HEK293 (cell line): ENCODE measurements around the gene HMGA1.
A peak's percentile ranks its signal among the peaks of the same experiment; 100 is the strongest.

Experiments
- CTCF ChIA-PET: fragments of 350-600 bp; formaldehyde crosslinking; extraction: SDS; loops from one replicate; lab custom pipeline; 2021; ENCODE audit warnings: antibody characterized with exemption; lab: Yijun Ruan, JAX
- POLR2A ChIA-PET: fragments of 300-600 bp; formaldehyde crosslinking; extraction: SDS; loops from one replicate; lab custom pipeline; 2020; ENCODE audit warnings: antibody characterized with exemption, inconsistent platforms; lab: Yijun Ruan, JAX
- H3K27ac ChIP-seq: fragments of 200-500 bp; sonication (Bioruptor generic); 2 replicates; pipeline ENCODE4 v1.5.1; 2014; ENCODE audit warnings: low read depth, low read length, control low read depth, inconsistent platforms; ENCODE audit errors: extremely low read depth
- H3K36me3 ChIP-seq, 2 experiments: fragments of 200-500 bp in 1 of 2; sonication (Bioruptor generic) in 1 of 2; 1 replicate in 1 of 2; 2 replicates in 1 of 2; pipeline ENCODE4 v1.5.1; 2014 to 2017; ENCODE audit warnings: inconsistent platforms in 2 of 2, low read length in 2 of 2; ENCODE audit not compliant: control insufficient read depth in 2 of 2, insufficient read depth in 1 of 2
- H3K4me1 ChIP-seq: fragments of 200-500 bp; sonication (Bioruptor generic); 2 replicates; pipeline ENCODE4 v1.5.1; 2014; ENCODE audit warnings: mild to moderate bottlenecking, low read length, inconsistent platforms; ENCODE audit not compliant: control insufficient read depth, insufficient read depth
- H3K4me3 ChIP-seq: 2 replicates; pipeline ENCODE4 v1.5.1; 2011; ENCODE audit warnings: low read depth, mild to moderate bottlenecking, control low read depth, low read length, moderate library complexity
- H3K9me3 ChIP-seq: fragments of 200-500 bp; sonication (Bioruptor generic); 2 replicates; pipeline ENCODE4 v1.5.1; 2014; ENCODE audit warnings: low read depth, low read length, inconsistent platforms; ENCODE audit not compliant: control insufficient read depth, insufficient read depth
- BCL6B ChIP-seq: fragments of 450-650 bp; formaldehyde crosslinking; IDR thresholded peaks from 2 replicates; pipeline ENCODE4 v1.5.1; 2017; ENCODE audit warnings: missing biosample characterization, missing genetic modification characterization
- GLI4 ChIP-seq: fragments of 450-650 bp; formaldehyde crosslinking; IDR thresholded peaks from 2 replicates; pipeline ENCODE4 v1.5.1; 2016; ENCODE audit warnings: missing biosample characterization, missing genetic modification characterization
- HOXA7 ChIP-seq: sonication (generic); formaldehyde crosslinking; IDR thresholded peaks from 2 replicates; pipeline ENCODE4 v1.8.1; 2022; ENCODE audit warnings: missing genetic modification reagents, borderline replicate concordance
- INSM2 ChIP-seq: fragments of 450-650 bp; formaldehyde crosslinking; IDR thresholded peaks from 2 replicates; pipeline ENCODE4 v1.5.1; 2016; ENCODE audit warnings: missing biosample characterization, missing genetic modification characterization
- SP7 ChIP-seq: fragments of 450-650 bp; formaldehyde crosslinking; IDR thresholded peaks from 2 replicates; pipeline ENCODE4 v1.5.1; 2016; ENCODE audit warnings: missing biosample characterization, missing genetic modification characterization
- YY1 ChIP-seq: fragments of 450-650 bp; formaldehyde crosslinking; IDR thresholded peaks from 2 replicates; pipeline ENCODE4 v1.5.1; 2018; ENCODE audit warnings: missing biosample characterization, missing genetic modification characterization
- ZBTB49 ChIP-seq: fragments of 450-650 bp; formaldehyde crosslinking; IDR thresholded peaks from 2 replicates; pipeline ENCODE4 v1.5.1; 2016; ENCODE audit warnings: missing biosample characterization, missing genetic modification characterization, low read depth
- ZBTB6 ChIP-seq: fragments of 450-650 bp; formaldehyde crosslinking; IDR thresholded peaks from 2 replicates; pipeline ENCODE4 v1.5.1; 2017; ENCODE audit warnings: missing biosample characterization, missing genetic modification characterization
- ZNF133 ChIP-seq: fragments of 450-650 bp; formaldehyde crosslinking; IDR thresholded peaks from 2 replicates; pipeline ENCODE4 v1.5.1; 2016; ENCODE audit warnings: missing biosample characterization, missing genetic modification characterization
- ZNF24 ChIP-seq: fragments of 450-650 bp; formaldehyde crosslinking; IDR thresholded peaks from 2 replicates; pipeline ENCODE4 v1.5.1; 2016; ENCODE audit warnings: missing biosample characterization, missing genetic modification characterization
- ZNF311 ChIP-seq: fragments of 450-650 bp; formaldehyde crosslinking; IDR thresholded peaks from 2 replicates; pipeline ENCODE4 v1.5.1; 2017; ENCODE audit warnings: missing biosample characterization, missing genetic modification characterization, borderline replicate concordance
- ZNF366 ChIP-seq: fragments of 450-650 bp; formaldehyde crosslinking; conservative IDR thresholded peaks from 2 replicates; pipeline ENCODE4 v1.5.1; 2016; ENCODE audit warnings: missing biosample characterization, missing genetic modification characterization
- ZNF391 ChIP-seq: fragments of 450-650 bp; formaldehyde crosslinking; IDR thresholded peaks from 2 replicates; pipeline ENCODE4 v1.5.1; 2016; ENCODE audit warnings: low read depth, missing biosample characterization, missing genetic modification characterization, borderline replicate concordance
- ZNF514 ChIP-seq: fragments of 450-650 bp; formaldehyde crosslinking; IDR thresholded peaks from 2 replicates; pipeline ENCODE4 v1.5.1; 2016; ENCODE audit warnings: missing biosample characterization, missing genetic modification characterization
- ZNF544 ChIP-seq: fragments of 450-650 bp; formaldehyde crosslinking; IDR thresholded peaks from 2 replicates; pipeline ENCODE4 v1.5.0; 2017; ENCODE audit warnings: missing biosample characterization, missing genetic modification characterization
- ZNF548 ChIP-seq: fragments of 450-650 bp; formaldehyde crosslinking; IDR thresholded peaks from 2 replicates; pipeline ENCODE4 v1.5.1; 2016; ENCODE audit warnings: missing biosample characterization, missing genetic modification characterization
- ZNF558 ChIP-seq: fragments of 450-650 bp; formaldehyde crosslinking; IDR thresholded peaks from 2 replicates; pipeline ENCODE4 v1.5.1; 2016; ENCODE audit warnings: missing biosample characterization, missing genetic modification characterization
- ZNF623 ChIP-seq: fragments of 450-650 bp; formaldehyde crosslinking; IDR thresholded peaks from 2 replicates; pipeline ENCODE4 v1.5.1; 2016; ENCODE audit warnings: missing biosample characterization, missing genetic modification characterization
- ZNF629 ChIP-seq: fragments of 450-650 bp; formaldehyde crosslinking; IDR thresholded peaks from 2 replicates; pipeline ENCODE4 v1.5.1; 2017; ENCODE audit warnings: missing biosample characterization, missing genetic modification characterization
- ZNF660 ChIP-seq: fragments of 450-650 bp; IDR thresholded peaks from 2 replicates; pipeline ENCODE4 v1.5.1; 2018; ENCODE audit warnings: missing biosample characterization, mild to moderate bottlenecking, missing genetic modification characterization
- ZNF692 ChIP-seq: fragments of 450-650 bp; formaldehyde crosslinking; IDR thresholded peaks from 2 replicates; pipeline ENCODE4 v1.5.1; 2016; ENCODE audit warnings: missing biosample characterization, missing genetic modification characterization

Gene HMGA1

GRCh38 chr6:34196833-34197195 lies 39.9 kb upstream of the HMGA1 start:
- Histone ChIP-seq H3K36me3 (no peaks in the 10 kb centered on the region), H3K4me3 (no peak overlapping the region), H3K9me3 (no peaks in the 10 kb centered on the region), H3K4me1 (no peaks in the 10 kb centered on the region)
- POLR2A ChIA-PET, result interaction anchor here (1.2 kb wide), 1 partner anchor 218 kb away, joined by 13 read pairs; no protein-coding TSS in a partner anchor
- TF ChIP-seq ZNF133 (tag by site-specific recombination) (no peak), ZNF311 (tag by site-specific recombination) (no peak), HOXA7 (CRISPR knock-in tag) (no peak), ZNF24 (tag by site-specific recombination) (no peak), ZNF660 (tag by site-specific recombination) (no peak), GLI4 (tag by site-specific recombination) (no peak), BCL6B (tag by site-specific recombination) (no peak)
- TF ChIP-seq, all 188 proteins: peak for 0
- CTCF ChIA-PET, result interaction anchor here (0.5 to 3.9 kb wide), 24 partner anchors 9 to 1750 kb away, joined by 3 to 38 read pairs (median 6); partner anchors contain the start of genes HMGA1 and SMIM29
- no peak overlapping the region for H3K27ac ChIP-seq

GRCh38 chr6:34200340-34200971 lies 36.2 kb upstream of the HMGA1 start:
- Histone ChIP-seq H3K9me3 (no peaks in the 10 kb centered on the region), H3K27ac (no peak overlapping the region), H3K36me3 (no peaks in the 10 kb centered on the region), H3K4me1 (no peaks in the 10 kb centered on the region), H3K4me3 (no peak overlapping the region)
- TF ChIP-seq ZNF548 (tag by site-specific recombination) (no peak), ZNF623 (tag by site-specific recombination) (peak; percentile 85), YY1 (tag by site-specific recombination) (no peak), ZNF629 (tag by site-specific recombination) (no peak)
- ChIA-PET POLR2A (interaction anchor here (1.7 to 2.6 kb wide), 2 partner anchors 23 to 216 kb away, joined by 3 to 6 read pairs; no protein-coding TSS in a partner anchor), CTCF (interaction anchor here (0.9 to 1.2 kb wide), 3 partner anchors 8 to 214 kb away, joined by 3 to 4 read pairs (median 4); no protein-coding TSS in a partner anchor)

- H3K4me1 ChIP-seq, result no peaks in the 10 kb centered on the region
- POLR2A ChIA-PET, result interaction anchor here (1.3 to 2.6 kb wide), 3 partner anchors 22 to 215 kb away, joined by 3 to 6 read pairs (median 3); partner anchors contain the start of gene SMIM29
- CTCF ChIA-PET, result interaction anchor here (0.9 to 1.3 kb wide), 3 partner anchors 9 to 213 kb away, joined by 4 read pairs; no protein-coding TSS in a partner anchor
- TF ChIP-seq ZNF514 (tag by site-specific recombination), result no peak
- peak; percentile 52; the same call in 1 of the 2 replicates for TF ChIP-seq ZNF24 (tag by site-specific recombination)
- TF ChIP-seq INSM2 (tag by site-specific recombination), result 0 out of 2 replicates have a peak, but pooled peaks have one; percentile 5
- TF ChIP-seq ZNF391 (tag by site-specific recombination), result no peak
- TF ChIP-seq ZNF692, result peak; percentile 55; the same call in 1 of the 2 replicates
- TF ChIP-seq ZNF311 (tag by site-specific recombination), result no peak
- peak; percentile 48; the same call in 1 of the 2 replicates for TF ChIP-seq ZNF558 (tag by site-specific recombination)
- peak; percentile 48; the same call in 1 of the 2 replicates for TF ChIP-seq ZBTB6 (tag by site-specific recombination)
- TF ChIP-seq ZNF366 (tag by site-specific recombination), result peak; percentile 18; the same call in 1 of the 2 replicates
- no peak for TF ChIP-seq ZNF544 (tag by site-specific recombination)
- no peak for TF ChIP-seq ZBTB49 (tag by site-specific recombination)
- peak; percentile 48 for TF ChIP-seq SP7 (tag by site-specific recombination)
Measured at GRCh38 chr6:34201455-34202107, 35.1 kb upstream of the HMGA1 start.

More at GRCh38 chr6:34201455-34202107, 35.1 kb upstream of the HMGA1 start:
- Histone ChIP-seq H3K36me3 (no peaks in the 10 kb centered on the region), H3K4me3 (no peak overlapping the region), H3K9me3 (no peaks in the 10 kb centered on the region), H3K27ac (no peak overlapping the region)
